ENCODE data around the gene XYLT1. TPM values are rescaled to one million over a fixed set of nuclear protein-coding genes. Genes with fewer than 3 reads are reported as not detected.
A peak's percentile ranks its signal among the peaks of the same experiment; 100 is the strongest.

XYLT1 gene
- total RNA-seq, 6 experiments from 2014 or later: 0.48 to 2.0 (median 0.59) TPM

- Histone ChIP-seq H3K27ac (no peak overlapping the region), H3K9me3 (no peaks in the 10 kb centered on the region), H3K4me1 (no peaks in the 10 kb centered on the region), H3K4me3 (no peak overlapping the region), H3K36me3 (no peaks in the 10 kb centered on the region), H3K27me3 (no peaks in the 10 kb centered on the region)
- intact Hi-C loops (cut with DNase I): no loop called here
- DNase-seq: no peak
- ATAC-seq: no peak
- 44% methylated on average over 3 of the region's 6 CpGs for WGBS (ENCODE audit: insufficient coverage, low coverage, low lambda C conversion rate, missing lambda C conversion rate)
- TF ChIP-seq POLR2A (IDR thresholded peaks at IDR 0.05) (no peak), CTCF (IDR thresholded peaks at IDR 0.05) (no peak)
Observed at GRCh38 chr16:17351441-17352035, 119.2 kb downstream of the XYLT1 start.

GRCh38 chr16:17350207-17350606 is 120.6 kb downstream of the XYLT1 start:
- Histone ChIP-seq H3K9me3 (no peaks in the 10 kb centered on the region), H3K36me3 (no peaks in the 10 kb centered on the region), H3K4me3 (no peak overlapping the region), H3K27ac (no peak overlapping the region), H3K27me3 (no peaks in the 10 kb centered on the region), H3K4me1 (no peaks in the 10 kb centered on the region)
- no peak for DNase-seq
- intact Hi-C loops (cut with DNase I): no loop called here
- ATAC-seq: peak in 1 of 4 donors; percentile 50
- 88% methylated on average over 3 of the region's 4 CpGs for WGBS (ENCODE audit: insufficient coverage, low coverage, low lambda C conversion rate, missing lambda C conversion rate)
- TF ChIP-seq CTCF (IDR thresholded peaks at IDR 0.05) (no peak), POLR2A (IDR thresholded peaks at IDR 0.05) (no peak)

GRCh38 chr16:17348826-17349225 is 121.9 kb downstream of the XYLT1 start:
- Histone ChIP-seq H3K27ac (no peak overlapping the region), H3K4me1 (no peaks in the 10 kb centered on the region), H3K27me3 (no peaks in the 10 kb centered on the region), H3K9me3 (no peaks in the 10 kb centered on the region), H3K4me3 (no peak overlapping the region), H3K36me3 (no peaks in the 10 kb centered on the region)
- intact Hi-C loops (cut with DNase I): no loop called here
- DNase-seq (no peak), ATAC-seq (no peak)
- no peak for TF ChIP-seq CTCF (IDR thresholded peaks at IDR 0.05)
- no peak for TF ChIP-seq POLR2A (IDR thresholded peaks at IDR 0.05)
- 94% methylated on average over 8 of the region's 11 CpGs for WGBS (ENCODE audit: insufficient coverage, low coverage, low lambda C conversion rate, missing lambda C conversion rate)

- WGBS (ENCODE audit: insufficient coverage, low coverage, low lambda C conversion rate, missing lambda C conversion rate): 71% methylated on average over 5 of the region's 11 CpGs
- Histone ChIP-seq H3K9me3 (no peaks in the 10 kb centered on the region), H3K4me1 (no peaks in the 10 kb centered on the region), H3K27ac (no peak overlapping the region), H3K4me3 (no peak overlapping the region), H3K36me3 (no peaks in the 10 kb centered on the region), H3K27me3 (no peaks in the 10 kb centered on the region)
- TF ChIP-seq CTCF (IDR thresholded peaks at IDR 0.05) (no peak), POLR2A (IDR thresholded peaks at IDR 0.05) (no peak)
- no peak for ATAC-seq
- no peak for DNase-seq
- intact Hi-C loops (cut with DNase I): no loop called here
Observed at GRCh38 chr16:17348042-17348783, 122.5 kb downstream of the XYLT1 start.
